OCI-M2 (cell line): ENCODE measurements around the gene CCDC93.

Source experiments
- DNase-seq: peaks from one replicate; lab custom pipeline; 2025; ENCODE audit not compliant: unreplicated experiment; lab: John Stamatoyannopoulos, UW

Gene CCDC93

GRCh38 chr2:117921520-117921919 is 92.3 kb downstream of the CCDC93 start:
- no peak for DNase-seq

- DNase-seq: no peak
Observed at GRCh38 chr2:117918608-117919007, 95.3 kb downstream of the CCDC93 start.

GRCh38 chr2:117917223-117917917 is 96.5 kb downstream of the CCDC93 start:
- no peak for DNase-seq

- no peak for DNase-seq
Observed at GRCh38 chr2:117902933-117903332, 110.9 kb downstream of the CCDC93 start.

- no peak for DNase-seq
Observed at GRCh38 chr2:117888897-117889296, 125.0 kb downstream of the CCDC93 start.

GRCh38 chr2:117885308-117885707 is 128.6 kb downstream of the CCDC93 start:
- no peak for DNase-seq

- no peak for DNase-seq
Observed at GRCh38 chr2:117879003-117879402, 134.9 kb downstream of the CCDC93 start.

GRCh38 chr2:117875786-117876185 is 138.1 kb downstream of the CCDC93 start:
- DNase-seq: no peak
